SK-N-SH treated with all-trans-retinoic acid at 6 μM for 48 hours (cell line): ENCODE measurements around the gene GNAZ.

Source experiments
- ARNTL ChIP-seq: fragments of 450-650 bp; formaldehyde crosslinking; IDR thresholded peaks from 2 replicates; pipeline ENCODE4 v1.5.0; 2020; ENCODE audit warnings: low read depth, mild to moderate bottlenecking, moderate library complexity, borderline replicate concordance
- BACH2 ChIP-seq: fragments of 250-450 bp; sonication (Bioruptor Pico); IDR thresholded peaks from 2 replicates; pipeline ENCODE4 v1.9.0; 2021; ENCODE audit warnings: mild to moderate bottlenecking, borderline replicate concordance
- CREB5 ChIP-seq: fragments of 250-450 bp; sonication (Bioruptor Pico); IDR thresholded peaks from 2 replicates; pipeline ENCODE4 v1.5.1; 2020; ENCODE audit warnings: low read depth, mild to moderate bottlenecking, moderate library complexity
- ESRRG ChIP-seq: fragments of 250-450 bp; sonication (Bioruptor Pico); IDR thresholded peaks from 2 replicates; pipeline ENCODE4 v1.6.1; 2021; ENCODE audit warnings: mild to moderate bottlenecking
- GLIS3 ChIP-seq: fragments of 250-450 bp; sonication (Bioruptor Pico); IDR thresholded peaks from 2 replicates; pipeline ENCODE4 v1.5.0; 2020; ENCODE audit warnings: mild to moderate bottlenecking, moderate library complexity
- PATZ1 ChIP-seq: fragments of 250-450 bp; sonication (Bioruptor Pico); IDR thresholded peaks from 2 replicates; pipeline ENCODE4 v1.8.0; 2020; ENCODE audit warnings: mild to moderate bottlenecking, moderate library complexity, borderline replicate concordance
- TCF4 ChIP-seq: fragments of 250-450 bp; sonication (Bioruptor Pico); IDR thresholded peaks from 2 replicates; pipeline ENCODE4 v1.8.0; 2021; ENCODE audit warnings: mild to moderate bottlenecking, moderate library complexity, borderline replicate concordance
- ZC3H10 ChIP-seq: fragments of 250-450 bp; sonication (Bioruptor Pico); IDR thresholded peaks from 2 replicates; pipeline ENCODE4 v1.5.1; 2021; ENCODE audit warnings: mild to moderate bottlenecking, moderate library complexity
- ZFP30 ChIP-seq: fragments of 450-650 bp; formaldehyde crosslinking; IDR thresholded peaks from 2 replicates; pipeline ENCODE4 v1.5.0; 2022; ENCODE audit warnings: mild to moderate bottlenecking, moderate library complexity
- ZNF565 ChIP-seq: fragments of 450-650 bp; formaldehyde crosslinking; conservative IDR thresholded peaks from 2 replicates; pipeline ENCODE4 v1.5.0; 2020; ENCODE audit warnings: low read depth, mild to moderate bottlenecking, moderate library complexity

GRCh38 chr22:23151827-23152226 is 81.5 kb downstream of the GNAZ start:
- TF ChIP-seq CREB5 (CRISPR knock-in tag) (no peak), ZNF565 (CRISPR knock-in tag) (no peak), PATZ1 (CRISPR knock-in tag) (no peak), ARNTL (CRISPR knock-in tag) (no peak), GLIS3 (no peak), BACH2 (CRISPR knock-in tag) (no peak), TCF4 (no peak), ZFP30 (no peak), ZC3H10 (CRISPR knock-in tag) (no peak), ESRRG (CRISPR knock-in tag) (no peak)
